ENCODE results near the gene RAB18.

DNA sequence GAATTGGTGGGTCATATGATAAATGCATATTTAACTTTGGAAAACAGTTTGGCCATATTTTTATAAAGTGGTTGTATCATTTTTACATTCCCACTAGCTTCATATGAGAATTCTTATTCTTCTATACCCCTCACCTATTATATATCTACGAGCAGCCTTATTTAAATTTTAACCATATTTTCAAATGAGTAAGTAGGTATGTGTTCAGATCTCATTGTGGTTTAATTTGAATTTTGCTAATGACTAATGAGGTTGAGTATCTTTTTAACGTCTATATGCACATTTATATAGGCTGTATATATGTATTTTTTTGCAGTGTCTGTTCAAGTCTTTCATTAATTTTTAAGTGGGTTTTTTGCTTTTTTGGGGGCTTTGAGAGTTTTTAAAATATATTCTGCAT is 14.2 kb downstream of the RAB18 start:
- TF ChIP-seq, protein P1, sequence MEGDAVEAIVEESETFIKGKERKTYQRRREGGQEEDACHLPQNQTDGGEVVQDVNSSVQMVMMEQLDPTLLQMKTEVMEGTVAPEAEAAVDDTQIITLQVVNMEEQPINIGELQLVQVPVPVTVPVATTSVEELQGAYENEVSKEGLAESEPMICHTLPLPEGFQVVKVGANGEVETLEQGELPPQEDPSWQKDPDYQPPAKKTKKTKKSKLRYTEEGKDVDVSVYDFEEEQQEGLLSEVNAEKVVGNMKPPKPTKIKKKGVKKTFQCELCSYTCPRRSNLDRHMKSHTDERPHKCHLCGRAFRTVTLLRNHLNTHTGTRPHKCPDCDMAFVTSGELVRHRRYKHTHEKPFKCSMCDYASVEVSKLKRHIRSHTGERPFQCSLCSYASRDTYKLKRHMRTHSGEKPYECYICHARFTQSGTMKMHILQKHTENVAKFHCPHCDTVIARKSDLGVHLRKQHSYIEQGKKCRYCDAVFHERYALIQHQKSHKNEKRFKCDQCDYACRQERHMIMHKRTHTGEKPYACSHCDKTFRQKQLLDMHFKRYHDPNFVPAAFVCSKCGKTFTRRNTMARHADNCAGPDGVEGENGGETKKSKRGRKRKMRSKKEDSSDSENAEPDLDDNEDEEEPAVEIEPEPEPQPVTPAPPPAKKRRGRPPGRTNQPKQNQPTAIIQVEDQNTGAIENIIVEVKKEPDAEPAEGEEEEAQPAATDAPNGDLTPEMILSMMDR (IDR thresholded peaks at IDR 0.05; ENCODE audit: insufficient read depth, low read length, poor library complexity, severe bottlenecking) = no peak
- TF ChIP-seq EZH2phosphoT487 (conservative IDR thresholded peaks at IDR 0.05; ENCODE audit: low read length) = no peak
